DND-41 (cell line): ENCODE measurements around the gene TTC23.

Experiments
- EZH2 ChIP-seq: IDR thresholded peaks from 3 replicates; pipeline ENCODE4 v1.6.1; 2012; ENCODE audit warnings: borderline replicate concordance, low read depth, mild to moderate bottlenecking, moderate library complexity, low read length, inconsistent platforms; ENCODE audit not compliant: severe bottlenecking
- TF ChIP-seq, protein P1 (sequence below): IDR thresholded peaks from 2 replicates; pipeline ENCODE4 v1.5.1; 2012; ENCODE audit warnings: borderline replicate concordance, low read length, moderate library complexity, mild to moderate bottlenecking; ENCODE audit not compliant: poor library complexity, severe bottlenecking; ENCODE audit errors: extremely low read depth

DNA sequence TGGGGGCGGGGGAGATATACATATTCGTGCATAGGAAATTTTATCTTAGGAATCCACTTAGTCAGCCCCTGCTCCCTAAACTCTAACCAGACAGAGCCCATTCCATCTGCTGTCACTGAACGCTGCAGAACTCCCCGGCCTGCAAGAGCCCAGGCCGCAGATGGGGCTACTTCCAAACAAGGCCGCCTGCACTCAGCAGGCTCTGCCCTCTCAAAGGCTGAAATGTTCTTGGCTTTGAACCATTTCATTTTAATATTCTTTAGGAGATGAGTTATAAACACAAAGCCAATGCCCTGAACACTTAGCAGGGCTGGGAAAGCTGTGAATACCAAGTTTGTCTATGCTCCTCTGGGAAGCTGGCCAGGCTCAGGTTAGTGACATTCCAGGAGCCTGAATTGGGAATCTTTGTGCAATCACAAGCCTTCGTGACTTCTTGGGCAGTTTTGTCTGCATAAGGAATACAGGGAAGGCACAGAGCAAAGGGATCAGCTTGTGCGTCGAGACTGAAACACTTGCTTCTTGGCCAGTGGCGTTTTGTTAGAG is 79.5 kb downstream of the TTC23 start:
- TF ChIP-seq, protein P1, sequence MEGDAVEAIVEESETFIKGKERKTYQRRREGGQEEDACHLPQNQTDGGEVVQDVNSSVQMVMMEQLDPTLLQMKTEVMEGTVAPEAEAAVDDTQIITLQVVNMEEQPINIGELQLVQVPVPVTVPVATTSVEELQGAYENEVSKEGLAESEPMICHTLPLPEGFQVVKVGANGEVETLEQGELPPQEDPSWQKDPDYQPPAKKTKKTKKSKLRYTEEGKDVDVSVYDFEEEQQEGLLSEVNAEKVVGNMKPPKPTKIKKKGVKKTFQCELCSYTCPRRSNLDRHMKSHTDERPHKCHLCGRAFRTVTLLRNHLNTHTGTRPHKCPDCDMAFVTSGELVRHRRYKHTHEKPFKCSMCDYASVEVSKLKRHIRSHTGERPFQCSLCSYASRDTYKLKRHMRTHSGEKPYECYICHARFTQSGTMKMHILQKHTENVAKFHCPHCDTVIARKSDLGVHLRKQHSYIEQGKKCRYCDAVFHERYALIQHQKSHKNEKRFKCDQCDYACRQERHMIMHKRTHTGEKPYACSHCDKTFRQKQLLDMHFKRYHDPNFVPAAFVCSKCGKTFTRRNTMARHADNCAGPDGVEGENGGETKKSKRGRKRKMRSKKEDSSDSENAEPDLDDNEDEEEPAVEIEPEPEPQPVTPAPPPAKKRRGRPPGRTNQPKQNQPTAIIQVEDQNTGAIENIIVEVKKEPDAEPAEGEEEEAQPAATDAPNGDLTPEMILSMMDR, result no peak
- TF ChIP-seq EZH2, result no peak
